Stimulated activated CD8-positive, alpha-beta memory T cell treated with anti-CD3 and anti-CD28 coated beads, Interleukin-12 subunit alpha, Interleukin-12 subunit beta, amount 100 ng/mL, for 24 hours (primary cell): Measurements from ENCODE around the gene PDCL3.

Experiments
- DNase-seq: peaks from one replicate; pipeline ENCODE4 v3.0.0-alpha.2; 2020; ENCODE audit errors: extremely low read depth

Gene PDCL3

DNA sequence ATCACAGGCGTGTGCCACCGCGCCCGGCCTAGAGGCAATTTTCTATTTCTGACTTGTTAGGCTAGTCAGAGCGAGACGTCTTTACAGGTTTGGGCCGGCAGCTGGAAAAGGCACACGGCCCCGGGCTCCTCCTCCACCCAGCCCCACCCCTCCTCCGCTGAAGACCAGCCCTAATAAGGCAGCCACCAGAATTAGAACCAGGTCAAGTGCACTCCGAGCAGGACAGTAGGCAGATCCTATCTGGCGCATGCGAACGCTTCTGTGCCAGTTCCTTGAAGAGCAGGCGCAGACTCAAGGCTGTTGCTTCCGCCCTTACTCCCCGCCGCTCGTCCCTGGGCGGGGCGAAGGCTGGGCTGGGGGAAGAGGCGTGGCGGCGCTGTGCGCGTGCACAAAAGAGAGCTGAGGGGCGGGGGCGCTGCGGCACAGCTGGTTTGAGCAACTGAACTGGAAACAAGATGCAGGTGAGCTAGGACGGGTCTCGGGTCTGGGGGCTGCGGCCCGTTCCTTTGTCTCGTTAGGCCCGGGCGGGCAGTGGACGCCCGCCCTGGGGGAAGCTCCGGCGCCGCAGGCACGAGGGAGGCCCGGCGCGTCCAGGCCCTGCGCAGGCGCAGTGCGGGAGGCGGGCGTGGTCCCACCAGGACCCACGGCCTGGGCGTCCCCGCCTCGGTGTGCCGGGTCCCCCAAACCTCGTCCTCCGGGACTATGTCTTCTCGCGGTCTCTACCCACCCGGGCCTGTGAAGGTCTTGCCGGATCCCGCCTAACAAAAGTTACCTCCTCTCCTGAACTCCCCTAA is at the start of gene PDCL3:
PDCL3 (plus strand) TSS at position 381 of the 794 bp plus-strand sequence; CDS start at position 456, 75 bp downstream.
- DNase-seq: peak; percentile 85

GRCh38 chr2:100513650-100514049 is 49.1 kb upstream of the PDCL3 start:
- no peak for DNase-seq

DNA sequence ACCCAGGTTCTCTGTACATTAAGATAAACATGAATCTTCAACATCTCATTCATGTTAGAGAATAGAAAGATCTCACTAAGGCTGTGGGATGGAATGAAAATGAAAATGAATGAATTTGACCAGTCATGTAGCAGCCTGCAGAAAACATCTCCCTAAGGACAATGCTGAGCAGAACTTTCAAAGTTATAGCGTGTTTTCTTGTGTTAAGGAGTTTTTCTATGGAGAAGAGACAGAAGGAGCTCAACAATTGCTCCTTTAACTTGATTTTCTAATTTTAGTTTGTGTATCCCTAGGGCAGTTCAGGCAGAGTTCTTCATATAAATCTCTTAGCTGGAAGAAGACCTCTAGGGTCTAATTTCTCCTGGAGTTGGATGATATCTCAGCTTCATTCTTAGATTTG is 45.2 kb upstream of the PDCL3 start:
- DNase-seq: no peak

DNA sequence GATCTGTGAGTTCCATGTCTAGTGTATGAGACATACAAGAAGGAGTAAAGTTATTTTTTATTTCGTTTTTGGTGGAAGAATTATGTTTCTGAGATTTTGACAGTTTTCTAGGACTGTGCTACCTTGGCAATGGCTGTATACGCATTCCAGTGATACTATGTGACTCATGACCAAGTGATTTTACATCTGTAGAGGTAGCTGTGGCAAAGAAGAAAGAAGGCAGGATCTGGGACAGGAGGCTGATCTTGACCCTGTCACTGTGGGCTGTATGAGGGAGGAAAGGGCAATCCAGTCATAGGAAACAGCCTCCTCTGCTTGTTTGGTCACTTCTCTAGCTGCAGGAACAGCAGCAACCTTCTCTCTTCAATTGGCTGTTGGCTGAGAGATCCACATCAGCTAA is 44.0 kb upstream of the PDCL3 start:
- no peak for DNase-seq

DNA sequence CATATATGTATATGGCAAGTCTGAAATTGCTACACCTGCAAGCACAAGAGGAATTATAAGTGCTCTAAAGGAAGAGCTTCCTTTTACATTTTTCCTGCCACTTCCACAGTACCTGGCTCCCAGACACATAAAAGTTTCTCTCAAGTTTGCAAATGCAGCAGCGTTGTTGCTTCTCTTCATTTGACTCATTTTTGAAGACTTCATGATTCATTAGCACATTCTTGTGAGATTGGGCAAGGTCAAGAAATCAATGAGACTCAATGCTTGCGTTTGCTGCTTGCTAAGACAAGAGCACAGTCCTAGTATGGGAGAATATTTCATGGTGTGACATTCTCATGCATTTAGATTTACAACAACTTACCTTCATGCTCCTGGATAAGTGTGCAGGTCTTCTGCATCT is 42.6 kb upstream of the PDCL3 start:
- DNase-seq: no peak

DNA sequence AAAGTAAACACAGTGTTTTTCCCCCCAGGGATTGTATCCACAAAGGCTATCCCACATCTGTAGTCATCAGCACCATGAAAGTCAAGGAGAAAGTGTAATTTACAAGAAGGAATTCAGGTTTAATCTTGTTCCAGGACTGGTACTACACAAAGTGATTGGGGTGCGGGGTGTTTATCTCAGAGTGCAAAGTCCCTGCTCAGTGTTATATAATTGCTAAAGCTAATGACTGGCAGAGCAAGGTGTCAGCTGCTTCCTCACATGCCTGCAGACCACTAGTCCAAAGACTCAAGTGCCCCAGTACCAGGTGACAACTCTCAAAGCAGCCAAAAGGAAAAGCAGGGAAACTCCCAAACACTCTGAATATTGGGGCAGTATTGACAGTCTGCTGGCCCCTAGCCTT is 40.4 kb upstream of the PDCL3 start:
- DNase-seq: no peak

DNA sequence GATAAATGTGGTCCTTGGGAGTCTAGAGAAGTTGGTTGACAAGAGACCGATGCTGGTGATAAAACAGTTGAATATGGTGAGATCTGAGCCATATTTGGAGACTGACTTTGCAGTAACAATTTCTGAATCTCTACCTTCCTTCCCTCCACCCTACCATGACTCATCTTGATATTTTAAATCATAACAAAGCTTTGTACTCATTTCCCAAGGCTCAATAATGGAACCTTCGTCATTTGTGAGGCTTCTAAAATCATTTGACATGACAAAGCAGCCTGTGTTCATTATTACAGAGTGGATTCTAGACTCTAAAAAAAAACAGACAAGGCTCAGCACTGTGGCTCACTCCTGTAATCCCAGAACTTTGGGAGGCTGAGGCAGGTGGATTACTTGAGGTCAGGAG is 38.5 kb upstream of the PDCL3 start:
- DNase-seq: no peak

DNA sequence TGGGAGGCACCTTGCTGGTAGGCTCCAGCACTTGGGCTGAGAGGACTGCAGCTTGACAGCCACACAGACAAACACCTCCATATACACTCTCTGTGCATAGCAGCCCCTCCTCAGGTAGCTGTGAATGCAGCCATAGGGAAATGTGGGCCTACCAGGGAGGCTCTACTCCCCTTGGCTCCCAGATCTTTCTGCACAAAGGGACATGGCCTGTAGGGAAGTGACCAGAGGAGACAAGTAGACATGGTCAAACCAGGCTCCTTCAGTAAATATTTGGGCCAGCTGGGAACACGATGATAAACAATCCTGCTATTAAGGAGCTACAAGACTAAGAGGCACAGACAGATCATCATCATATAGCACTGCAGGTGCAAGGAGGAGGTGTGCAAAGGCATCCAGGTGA is 35.9 kb upstream of the PDCL3 start:
- no peak for DNase-seq

GRCh38 chr2:100527440-100528015 is 35.3 kb upstream of the PDCL3 start:
- DNase-seq: no peak

- DNase-seq: no peak
Measured at GRCh38 chr2:100529176-100529575, 33.6 kb upstream of the PDCL3 start.

DNA sequence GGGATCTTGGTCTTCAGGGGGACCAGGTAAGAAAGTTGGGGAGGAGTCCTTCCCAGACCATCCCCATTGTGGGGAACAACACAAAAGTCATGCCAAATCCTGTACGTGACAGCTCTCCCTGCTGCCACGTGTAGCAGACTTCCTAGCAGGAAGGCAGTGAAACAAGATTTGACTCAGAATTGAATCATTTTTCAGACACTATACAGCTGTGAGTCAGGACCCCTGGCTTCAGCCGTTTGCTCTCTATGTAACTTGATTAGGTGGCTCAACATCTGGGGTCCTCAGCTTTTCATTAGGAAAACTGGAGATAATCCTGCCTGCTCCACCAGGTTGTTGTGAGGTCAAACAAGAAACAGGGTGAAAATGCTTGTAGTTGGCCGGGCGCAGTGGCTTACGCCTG is 32.9 kb upstream of the PDCL3 start:
- DNase-seq: no peak

DNA sequence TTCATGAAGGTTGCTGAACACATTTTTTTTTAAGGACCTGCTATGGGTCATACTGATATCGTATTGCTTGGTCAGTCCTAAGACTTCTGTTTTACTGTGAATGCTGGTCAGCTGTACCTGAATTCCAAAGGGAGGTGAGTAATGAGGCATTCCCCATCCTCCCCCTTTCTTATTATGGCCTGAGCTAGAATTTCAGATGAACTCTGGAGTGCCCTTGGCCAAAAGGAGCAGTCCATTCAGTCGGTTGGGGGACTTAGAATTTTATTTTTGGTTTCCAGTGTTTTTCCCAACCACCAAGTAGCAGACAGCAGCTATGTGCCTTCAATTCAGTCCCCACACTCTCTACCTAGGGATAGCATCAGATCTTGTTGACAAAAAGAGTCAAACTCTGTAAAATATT is 26.9 kb upstream of the PDCL3 start:
- no peak for DNase-seq

GRCh38 chr2:100537918-100538317 is 24.9 kb upstream of the PDCL3 start:
- no peak for DNase-seq

DNA sequence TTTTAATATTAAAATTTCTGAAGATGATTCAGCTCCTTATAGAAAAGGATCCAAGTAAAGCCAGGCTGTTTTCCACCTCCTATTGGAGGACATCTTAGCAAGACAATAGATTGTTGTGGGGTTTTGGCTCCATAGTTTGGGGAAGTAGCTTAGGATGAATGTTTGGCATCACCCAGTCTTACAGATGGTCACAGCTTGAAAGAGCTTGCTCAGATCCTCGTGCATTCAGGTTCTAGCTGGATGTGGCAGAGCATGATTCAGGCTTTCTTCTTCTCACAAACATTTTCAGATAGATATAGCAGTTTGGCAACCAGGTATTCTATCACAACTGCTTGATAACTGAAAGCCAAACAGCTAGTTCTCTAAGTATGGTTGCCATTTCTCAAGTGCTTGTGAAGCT is 23.6 kb upstream of the PDCL3 start:
- DNase-seq: no peak

- DNase-seq: no peak
Measured at GRCh38 chr2:100541404-100541803, 21.4 kb upstream of the PDCL3 start.

DNA sequence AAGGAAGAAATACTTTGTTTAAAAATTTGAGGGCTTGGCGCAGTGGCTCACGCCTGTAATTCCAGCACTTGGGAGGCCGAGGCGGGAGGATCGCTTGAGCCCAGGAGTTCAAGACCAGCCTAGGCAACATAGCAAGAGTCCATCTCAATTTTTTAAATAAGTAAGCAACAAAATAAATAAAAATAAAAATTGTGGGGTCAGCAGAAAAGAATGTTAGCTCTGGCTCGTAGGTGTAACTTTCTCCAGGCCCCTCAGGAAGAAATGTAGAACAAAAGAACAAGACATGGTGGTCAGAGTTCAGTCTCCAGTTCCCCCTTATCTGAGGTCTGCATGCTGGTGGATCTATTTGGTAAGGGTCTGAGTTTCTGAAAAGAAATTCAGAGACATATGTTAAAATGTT is 20.4 kb upstream of the PDCL3 start:
- DNase-seq: no peak

- DNase-seq: no peak
Measured at GRCh38 chr2:100544911-100545596, 17.7 kb upstream of the PDCL3 start.

GRCh38 chr2:100546469-100546868 is 16.3 kb upstream of the PDCL3 start:
- DNase-seq: no peak

DNA sequence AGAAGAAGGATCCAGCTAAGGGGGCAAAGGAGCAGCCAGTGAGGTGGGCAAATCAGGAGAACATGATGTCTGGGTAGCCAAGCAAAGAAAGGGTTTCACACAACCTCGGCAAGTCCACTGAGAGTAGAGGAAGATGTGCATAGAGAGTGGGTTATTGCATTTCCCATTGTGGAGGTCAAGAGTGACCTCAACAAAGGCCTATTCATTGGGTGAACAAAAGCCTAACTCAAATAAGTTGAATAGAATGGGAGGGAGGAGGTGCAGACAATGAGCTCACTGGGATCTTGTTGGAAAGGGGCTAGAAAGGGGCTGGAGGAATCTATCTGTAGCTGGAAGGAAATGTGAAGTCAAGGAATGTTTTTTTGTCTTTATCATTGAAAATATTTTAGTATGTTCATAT is 14.0 kb upstream of the PDCL3 start:
- DNase-seq: no peak

DNA sequence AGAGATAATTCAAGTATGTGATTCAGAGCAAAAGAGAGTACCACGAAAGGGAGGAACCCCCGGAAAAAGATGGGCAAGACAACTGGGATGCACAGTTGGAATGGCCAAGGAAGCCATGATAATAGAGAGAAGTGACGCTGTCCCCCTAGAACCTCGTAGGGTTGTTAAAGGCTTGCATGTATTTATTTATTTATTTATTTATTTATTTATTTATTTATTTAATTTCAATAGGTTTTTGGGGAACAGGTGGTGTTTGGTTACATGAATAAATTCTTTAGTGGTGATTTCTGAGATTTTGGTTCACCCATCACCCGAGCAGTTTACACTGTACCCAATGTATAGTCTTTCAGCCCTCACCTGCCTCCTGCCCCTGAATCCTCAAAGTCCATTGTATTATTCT is 11.5 kb upstream of the PDCL3 start:
- DNase-seq: no peak

DNA sequence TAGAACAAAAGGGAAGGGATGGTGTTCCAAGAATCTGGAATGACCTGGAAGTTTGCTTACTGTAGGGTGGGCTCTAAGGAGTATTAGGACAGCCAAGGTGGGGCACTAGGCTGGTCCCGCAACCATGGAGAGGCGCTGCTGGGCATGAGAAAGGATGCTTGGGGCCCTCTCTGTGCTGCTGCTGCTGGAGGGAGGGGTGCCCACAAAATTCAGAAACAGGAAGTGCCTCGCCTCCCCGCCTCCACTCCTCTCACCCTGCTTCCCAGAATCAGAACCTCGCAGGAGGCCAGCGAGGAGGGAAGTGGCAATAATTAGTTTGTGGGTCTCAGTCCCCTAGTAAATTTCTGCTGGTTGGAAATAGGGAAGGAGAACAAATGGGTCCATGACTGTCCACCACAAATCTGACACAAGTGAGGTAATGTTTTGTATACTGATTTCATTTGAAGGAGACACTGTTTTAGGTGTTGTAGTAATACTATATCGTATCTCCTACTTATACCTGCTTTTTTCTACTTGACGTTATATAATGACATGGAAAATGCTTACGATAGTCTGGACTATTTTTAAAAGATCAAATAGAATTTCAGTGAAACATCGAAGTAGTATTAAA is 7.9 kb upstream of the PDCL3 start:
- DNase-seq: no peak

DNA sequence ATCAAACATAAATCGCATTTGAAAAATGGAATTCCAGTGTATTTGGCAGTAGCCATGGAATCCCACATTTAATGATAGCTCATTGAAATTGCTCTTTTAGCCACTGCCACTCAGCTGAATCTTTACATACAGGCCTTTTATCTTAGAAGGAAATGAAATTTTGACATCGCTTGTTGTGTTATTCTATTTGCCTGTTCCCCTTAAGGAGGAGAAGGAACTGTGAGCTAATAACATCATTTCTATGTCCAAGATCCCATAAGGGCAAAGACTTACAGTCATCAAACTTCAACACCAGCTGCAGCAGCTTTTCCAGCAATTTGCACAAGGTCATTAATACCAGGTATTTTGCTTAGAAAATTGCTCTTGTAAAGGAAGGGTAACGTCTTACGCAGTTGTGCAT is 6.0 kb upstream of the PDCL3 start:
- DNase-seq: no peak
